ENCODE results near the gene HOXA10. TPM values are rescaled to one million over a fixed set of nuclear protein-coding genes. Genes with fewer than 3 reads are reported as not detected.

Gene HOXA10
- total RNA-seq, 4 donors from 2014 or later, result 24.6 to 61.2 (median 40.0) TPM

GRCh38 chr7:27124096-27124901 is 49.8 kb downstream of the HOXA10 start:
- Histone ChIP-seq H3K9me3 (no peaks in the 10 kb centered on the region), H3K27ac (peak overlapping the region in 2 of 4 donors; percentile 42 to 48), H3K27me3 (no peaks in the 10 kb centered on the region), H3K36me3 (no peaks in the 10 kb centered on the region), H3K4me3 (no peak overlapping the region), H3K4me1 (peaks cover 38 to 63% of the 10 kb centered on the region in 2 donors)
- in situ Hi-C loops (cut with MboI; ENCODE audit: low sequenced_read_pairs in 4 of 4) (no loop called here), intact Hi-C loops (cut with DNase I; ENCODE audit: low total_unique reads) (no loop called here)
- TF ChIP-seq, protein P1, sequence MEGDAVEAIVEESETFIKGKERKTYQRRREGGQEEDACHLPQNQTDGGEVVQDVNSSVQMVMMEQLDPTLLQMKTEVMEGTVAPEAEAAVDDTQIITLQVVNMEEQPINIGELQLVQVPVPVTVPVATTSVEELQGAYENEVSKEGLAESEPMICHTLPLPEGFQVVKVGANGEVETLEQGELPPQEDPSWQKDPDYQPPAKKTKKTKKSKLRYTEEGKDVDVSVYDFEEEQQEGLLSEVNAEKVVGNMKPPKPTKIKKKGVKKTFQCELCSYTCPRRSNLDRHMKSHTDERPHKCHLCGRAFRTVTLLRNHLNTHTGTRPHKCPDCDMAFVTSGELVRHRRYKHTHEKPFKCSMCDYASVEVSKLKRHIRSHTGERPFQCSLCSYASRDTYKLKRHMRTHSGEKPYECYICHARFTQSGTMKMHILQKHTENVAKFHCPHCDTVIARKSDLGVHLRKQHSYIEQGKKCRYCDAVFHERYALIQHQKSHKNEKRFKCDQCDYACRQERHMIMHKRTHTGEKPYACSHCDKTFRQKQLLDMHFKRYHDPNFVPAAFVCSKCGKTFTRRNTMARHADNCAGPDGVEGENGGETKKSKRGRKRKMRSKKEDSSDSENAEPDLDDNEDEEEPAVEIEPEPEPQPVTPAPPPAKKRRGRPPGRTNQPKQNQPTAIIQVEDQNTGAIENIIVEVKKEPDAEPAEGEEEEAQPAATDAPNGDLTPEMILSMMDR (IDR thresholded peaks at IDR 0.05 in 4 of 5, conservative IDR thresholded peaks at IDR 0.05 in 1 of 5), result no peak
- TF ChIP-seq POLR2A (IDR thresholded peaks at IDR 0.05), result no peak
- DNase-seq (no peak), ATAC-seq (no peak)

- H3K4me3 ChIP-seq, result no peak overlapping the region
- H3K27ac ChIP-seq, result no peak overlapping the region
Measured at GRCh38 chr7:27123477-27124053, 50.6 kb downstream of the HOXA10 start.

GRCh38 chr7:27123007-27123476 is 51.1 kb downstream of the HOXA10 start:
- H3K36me3 ChIP-seq, result no peaks in the 10 kb centered on the region
- DNase-seq (no peak), ATAC-seq (no peak)
- peaks cover 25 to 51% of the 10 kb centered on the region in 2 donors for H3K4me1 ChIP-seq
- intact Hi-C loops (cut with DNase I; ENCODE audit: low total_unique reads) (no loop called here), in situ Hi-C loops (cut with MboI; ENCODE audit: low sequenced_read_pairs in 4 of 4) (no loop called here)
- TF ChIP-seq POLR2A (IDR thresholded peaks at IDR 0.05), result no peak
- TF ChIP-seq, protein P1 (IDR thresholded peaks at IDR 0.05 in 4 of 5, conservative IDR thresholded peaks at IDR 0.05 in 1 of 5), result no peak
- no peaks in the 10 kb centered on the region for H3K9me3 ChIP-seq
- no peak overlapping the region for H3K4me3 ChIP-seq
- no peak overlapping the region for H3K27ac ChIP-seq
- no peaks in the 10 kb centered on the region for H3K27me3 ChIP-seq

More at GRCh38 chr7:27123477-27124053, 50.6 kb downstream of the HOXA10 start:
- Histone ChIP-seq H3K9me3 (no peaks in the 10 kb centered on the region), H3K4me1 (peaks cover 30 to 56% of the 10 kb centered on the region in 2 donors), H3K27me3 (no peaks in the 10 kb centered on the region), H3K36me3 (no peaks in the 10 kb centered on the region)
- DNase-seq, result no peak
- no peak for ATAC-seq
- intact Hi-C loops (cut with DNase I; ENCODE audit: low total_unique reads), result no loop called here
- in situ Hi-C loops (cut with MboI; ENCODE audit: low sequenced_read_pairs in 4 of 4), result no loop called here
- TF ChIP-seq, protein P1 (IDR thresholded peaks at IDR 0.05 in 4 of 5, conservative IDR thresholded peaks at IDR 0.05 in 1 of 5), result no peak
- no peak for TF ChIP-seq POLR2A (IDR thresholded peaks at IDR 0.05)

DNA sequence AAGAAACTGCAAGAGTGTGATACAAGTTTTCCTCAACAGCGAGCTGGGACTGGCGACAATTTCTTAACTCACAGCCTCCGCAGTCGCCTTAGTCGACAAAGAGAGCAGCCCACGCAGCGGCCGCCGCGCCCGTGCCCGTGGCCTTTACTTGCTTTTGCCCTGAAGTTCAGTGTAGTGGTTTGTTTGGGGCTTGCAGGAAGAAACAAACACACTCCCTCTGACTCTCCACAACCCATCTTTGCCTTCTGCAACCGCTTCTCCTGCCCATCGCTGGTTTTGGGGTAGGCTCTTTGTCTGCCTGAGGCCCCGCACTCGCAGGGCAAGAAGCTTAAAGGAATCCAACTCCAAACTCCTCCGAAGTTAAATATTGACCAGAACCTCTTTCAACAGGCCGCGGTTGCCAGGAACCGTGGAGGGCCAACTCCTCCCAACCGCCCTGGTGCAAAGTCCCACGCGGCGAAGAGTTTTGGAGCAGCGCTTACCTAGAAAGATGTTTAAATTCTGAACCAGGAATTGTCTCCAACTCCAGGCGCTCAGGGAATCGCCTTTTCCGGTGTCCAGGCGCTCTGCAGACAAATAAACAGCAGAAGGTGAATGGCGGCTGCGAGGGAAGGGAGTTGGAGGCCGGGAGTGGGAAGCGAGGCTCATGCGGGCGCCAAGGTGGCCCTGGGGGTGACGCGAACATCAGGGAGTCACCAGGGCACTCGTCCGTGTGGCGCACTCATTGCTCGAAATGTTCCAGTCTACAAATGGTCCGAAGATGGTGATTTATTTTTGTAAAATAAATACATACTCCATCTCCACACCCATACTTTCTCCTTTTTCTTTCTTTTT is 51.8 kb downstream of the HOXA10 start:
- in situ Hi-C loops (cut with MboI; ENCODE audit: low sequenced_read_pairs in 4 of 4) (no loop called here), intact Hi-C loops (cut with DNase I; ENCODE audit: low total_unique reads) (no loop called here)
- H3K36me3 ChIP-seq, result no peaks in the 10 kb centered on the region
- DNase-seq, result no peak
- H3K4me1 ChIP-seq, result peaks cover 18 to 43% of the 10 kb centered on the region in 2 donors
- peak overlapping the region in 1 of 4 donors; percentile 2 for H3K4me3 ChIP-seq
- no peaks in the 10 kb centered on the region for H3K27me3 ChIP-seq
- H3K9me3 ChIP-seq, result no peaks in the 10 kb centered on the region
- no peak for TF ChIP-seq POLR2A (IDR thresholded peaks at IDR 0.05)
- no peak overlapping the region for H3K27ac ChIP-seq
- ATAC-seq, result no peak
